T-helper 2 cell treated with Interferon-gamma antibody and Interleukin-4, amounts not matched to agents 5 μg/mL and 100 μg/mL, for 36 hours (primary cell): Measurements from ENCODE around the gene SLC5A10.
"Not testable (repeated sequence)": the region's sequence is repeated elsewhere in the genome, so short reads cannot be mapped to it uniquely, and the experiment has no call there.

Source experiments
- DNase-seq: peaks from one replicate; pipeline ENCODE4 v3.0.0; 2021; ENCODE audit warnings: low spot score
- H3K27ac Mint-ChIP-seq: one replicate; pipeline ENCODE4 v1.8.0; 2021; ENCODE audit warnings: mild to moderate bottlenecking, mixed read lengths
- H3K27me3 Mint-ChIP-seq: one replicate; pipeline ENCODE4 v1.8.0; 2021; ENCODE audit warnings: low read depth, mixed read lengths
- H3K36me3 Mint-ChIP-seq: one replicate; pipeline ENCODE4 v1.8.0; 2021; ENCODE audit warnings: low read depth, mixed read lengths
- H3K4me1 Mint-ChIP-seq: one replicate; pipeline ENCODE4 v1.8.0; 2021; ENCODE audit warnings: low read depth, mixed read lengths
- H3K4me3 Mint-ChIP-seq: one replicate; pipeline ENCODE4 v1.8.0; 2022; ENCODE audit warnings: mild to moderate bottlenecking, moderate library complexity, mixed read lengths
- H3K9me3 Mint-ChIP-seq: one replicate; pipeline ENCODE4 v1.8.0; 2021; ENCODE audit warnings: mixed read lengths

The SLC5A10 gene

DNA sequence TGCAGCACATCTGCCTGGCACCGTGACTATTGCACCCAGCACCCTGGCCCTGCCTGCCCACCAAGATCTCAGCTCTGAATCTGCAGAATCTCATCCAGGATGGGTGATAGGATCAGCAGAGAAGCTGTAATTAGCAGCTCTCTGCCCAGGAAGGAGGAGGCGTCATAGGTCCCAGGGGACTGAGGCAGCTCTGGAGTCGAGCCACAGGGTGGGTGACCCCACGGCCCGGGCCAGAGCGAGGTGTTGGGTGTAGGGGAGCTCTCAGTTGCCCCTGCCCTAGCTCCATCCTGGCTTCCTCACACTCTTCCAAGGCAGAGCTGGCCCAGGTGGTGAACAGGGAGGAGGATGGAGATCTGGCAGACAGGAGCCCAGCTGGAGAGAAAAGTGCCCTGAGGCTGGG is 70.8 kb downstream of the SLC5A10 start:
- no peak for DNase-seq
- H3K4me3 Mint-ChIP-seq, result no peak overlapping the region
- H3K27ac Mint-ChIP-seq, result no peak overlapping the region
- H3K4me1 Mint-ChIP-seq, result peaks cover 9% of the 10 kb centered on the region
- no peaks in the 10 kb centered on the region for H3K27me3 Mint-ChIP-seq
- H3K36me3 Mint-ChIP-seq, result peaks cover 28% of the 10 kb centered on the region
- H3K9me3 Mint-ChIP-seq, result no peaks in the 10 kb centered on the region

DNA sequence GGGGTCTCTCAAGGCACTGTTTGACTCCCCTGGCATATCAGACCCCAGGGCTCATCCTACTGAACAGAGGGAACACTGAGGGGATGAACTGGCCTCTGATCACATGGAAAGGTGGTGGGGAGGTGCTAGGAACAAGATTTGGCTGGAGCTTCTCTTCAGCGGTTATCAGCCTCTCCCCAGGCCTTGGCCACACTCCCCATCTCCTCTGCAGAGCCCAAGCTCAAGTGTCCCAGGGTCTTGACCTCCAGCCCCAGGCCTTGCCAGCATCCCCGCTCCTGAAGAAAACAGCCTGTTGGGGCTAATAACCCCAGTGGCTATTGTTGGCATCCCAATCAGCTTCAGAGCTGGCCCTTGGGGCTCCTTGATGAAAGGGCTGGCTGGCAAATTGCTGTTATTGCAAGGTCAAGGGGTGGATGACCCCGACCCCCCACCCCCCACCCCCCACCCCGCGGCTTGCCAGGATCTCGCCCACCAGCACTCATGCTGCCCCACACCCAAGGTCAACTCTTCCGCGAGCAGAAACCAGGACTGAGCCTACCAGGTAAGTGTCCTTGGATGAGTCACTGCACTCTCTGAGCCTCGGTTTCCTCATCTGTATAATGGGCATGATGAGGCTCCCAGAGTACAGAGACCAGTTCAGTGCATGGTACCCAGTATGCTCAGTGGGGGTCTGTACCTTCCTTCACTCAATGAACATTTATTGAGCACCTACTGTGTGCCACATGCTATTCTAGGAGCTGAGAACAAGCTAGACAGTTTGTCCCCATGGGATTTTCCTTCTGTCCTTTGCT is 71.4 kb downstream of the SLC5A10 start:
- H3K27me3 Mint-ChIP-seq, result no peaks in the 10 kb centered on the region
- H3K9me3 Mint-ChIP-seq, result no peaks in the 10 kb centered on the region
- no peak for DNase-seq
- H3K27ac Mint-ChIP-seq, result no peak overlapping the region
- H3K36me3 Mint-ChIP-seq, result peaks cover 28% of the 10 kb centered on the region
- peaks cover 9% of the 10 kb centered on the region for H3K4me1 Mint-ChIP-seq
- H3K4me3 Mint-ChIP-seq, result no peak overlapping the region

DNA sequence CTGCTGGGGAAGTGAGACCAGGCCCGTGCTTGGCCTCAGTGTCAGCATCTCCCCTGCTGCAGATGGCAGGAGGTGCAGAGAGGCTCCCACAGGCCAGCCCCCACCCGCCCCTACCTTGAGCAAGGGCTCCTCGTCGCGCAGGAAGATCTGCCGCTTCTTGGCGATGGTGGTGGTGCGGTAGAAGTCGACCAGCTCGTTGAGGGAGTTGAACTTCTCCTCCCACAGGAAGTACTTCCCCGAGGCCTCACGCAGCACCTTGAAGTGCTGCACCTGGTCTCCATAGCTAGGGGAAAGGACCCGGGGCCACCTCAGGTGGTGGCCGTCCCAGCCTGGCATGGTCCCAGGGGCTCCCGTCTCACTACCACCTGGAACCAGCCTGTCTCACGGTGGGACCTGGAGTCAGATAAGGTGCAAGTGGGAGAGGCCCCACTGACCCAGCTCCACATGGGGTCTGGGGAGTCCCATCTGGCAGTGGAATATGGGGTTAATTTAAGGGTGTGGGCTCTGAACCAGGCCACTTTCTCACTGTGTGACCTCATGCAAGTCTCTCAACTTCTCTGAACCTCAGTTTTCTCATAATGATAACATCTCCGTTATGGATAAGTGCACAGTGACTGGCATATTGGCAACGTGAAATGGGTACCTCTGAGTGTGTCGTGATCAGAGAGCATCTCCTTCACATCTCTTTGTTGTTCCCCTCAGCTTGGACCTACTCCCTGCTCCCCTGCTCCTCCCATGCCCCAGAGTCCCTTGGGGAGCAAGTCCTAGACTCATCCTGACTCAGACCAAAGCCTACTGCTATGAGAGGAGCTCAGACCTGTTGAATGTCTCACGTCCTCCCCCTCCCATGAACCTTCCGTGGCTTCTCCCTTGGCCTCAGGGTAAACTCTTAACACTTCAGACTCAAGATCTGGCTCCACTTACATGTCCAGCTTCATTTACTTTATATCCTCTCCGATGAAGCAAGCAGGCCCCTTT is 72.4 kb downstream of the SLC5A10 start:
- peaks cover 9% of the 10 kb centered on the region for H3K4me1 Mint-ChIP-seq
- no peaks in the 10 kb centered on the region for H3K27me3 Mint-ChIP-seq
- no peak overlapping the region for H3K4me3 Mint-ChIP-seq
- no peak for DNase-seq
- H3K27ac Mint-ChIP-seq, result peak overlapping the region; percentile 62
- peaks cover 28% of the 10 kb centered on the region for H3K36me3 Mint-ChIP-seq
- no peaks in the 10 kb centered on the region for H3K9me3 Mint-ChIP-seq

DNA sequence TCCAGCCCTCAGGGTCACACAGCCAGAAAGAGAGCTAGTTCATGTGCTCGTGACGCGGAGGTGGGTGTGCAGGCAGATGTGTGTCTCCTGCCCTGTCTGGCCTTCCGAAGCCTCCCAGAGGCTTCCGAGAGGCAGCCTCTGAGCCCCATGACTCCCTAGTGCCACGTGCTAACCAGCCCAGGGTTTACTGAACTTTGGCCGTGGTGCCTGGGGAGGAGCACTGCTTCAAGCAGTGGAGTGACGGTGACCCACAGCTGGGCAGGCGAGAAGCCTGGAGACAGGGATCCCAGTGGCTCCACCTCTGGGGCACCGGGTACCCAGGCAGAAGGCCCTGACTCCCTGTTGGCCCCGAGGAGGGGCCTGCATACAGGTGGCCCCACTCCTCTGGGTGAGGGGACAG is 76.7 kb downstream of the SLC5A10 start:
- not testable (repeated sequence) for H3K27me3 Mint-ChIP-seq, H3K4me3 Mint-ChIP-seq, DNase-seq, H3K27ac Mint-ChIP-seq, H3K4me1 Mint-ChIP-seq, H3K9me3 Mint-ChIP-seq
- peaks cover 12% of the 10 kb centered on the region for H3K36me3 Mint-ChIP-seq

DNA sequence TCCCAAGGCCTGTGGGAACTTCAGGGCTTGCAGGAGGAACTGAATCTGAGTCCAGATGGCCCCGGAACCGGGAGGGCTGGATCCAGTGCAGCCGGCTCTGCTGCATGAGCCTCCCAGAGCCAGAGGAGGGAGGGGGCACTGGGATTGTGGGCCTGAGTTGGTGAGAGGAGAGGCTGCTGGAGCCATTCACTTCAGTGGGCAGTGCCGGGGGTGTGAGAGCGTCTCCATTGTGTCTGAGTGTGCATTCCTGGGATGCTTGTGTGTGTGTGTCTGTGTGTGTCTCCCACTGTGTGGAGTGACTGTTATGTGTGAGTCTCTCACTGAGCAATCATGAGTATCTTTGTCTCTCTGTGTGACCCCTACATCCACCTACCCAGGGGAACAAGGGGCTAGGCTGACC is 77.8 kb downstream of the SLC5A10 start:
- H3K27me3 Mint-ChIP-seq, H3K36me3 Mint-ChIP-seq, H3K9me3 Mint-ChIP-seq, H3K4me1 Mint-ChIP-seq, H3K27ac Mint-ChIP-seq, DNase-seq, H3K4me3 Mint-ChIP-seq: not testable (repeated sequence)

DNA sequence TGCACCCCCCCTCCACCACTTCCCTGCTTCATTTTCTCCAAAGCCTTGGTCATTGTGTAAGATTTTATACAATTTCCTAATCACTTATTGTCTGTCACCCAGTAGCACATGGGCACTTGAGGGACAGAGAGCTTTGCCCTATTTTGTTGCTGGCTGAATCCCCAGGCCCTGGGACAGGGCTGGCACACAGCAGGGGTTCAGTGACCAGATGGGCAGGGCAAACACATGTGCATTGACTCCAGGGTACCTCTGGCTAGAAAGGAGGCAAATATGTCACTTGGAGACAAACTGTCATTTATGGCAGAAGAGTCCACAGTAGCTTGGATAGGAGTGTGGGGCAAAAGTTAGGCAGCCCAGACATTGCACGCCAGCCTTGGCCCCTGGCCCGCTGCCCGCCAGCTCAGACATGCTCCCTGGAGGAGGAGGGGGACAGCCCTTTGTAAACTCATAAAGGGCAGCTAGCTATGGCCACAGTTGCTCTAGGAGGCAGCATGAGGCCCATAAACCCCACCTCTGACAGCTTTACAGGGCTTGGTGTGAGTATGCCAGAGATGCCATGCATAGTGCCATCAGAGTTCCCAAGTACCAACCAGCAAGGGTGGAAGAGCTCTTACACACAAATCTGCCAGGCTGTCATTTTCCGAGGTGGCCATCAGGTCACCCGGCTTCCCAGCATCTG is 78.9 kb downstream of the SLC5A10 start:
- H3K9me3 Mint-ChIP-seq, H3K27ac Mint-ChIP-seq, H3K27me3 Mint-ChIP-seq, H3K4me3 Mint-ChIP-seq, H3K36me3 Mint-ChIP-seq, H3K4me1 Mint-ChIP-seq, DNase-seq: not testable (repeated sequence)

DNA sequence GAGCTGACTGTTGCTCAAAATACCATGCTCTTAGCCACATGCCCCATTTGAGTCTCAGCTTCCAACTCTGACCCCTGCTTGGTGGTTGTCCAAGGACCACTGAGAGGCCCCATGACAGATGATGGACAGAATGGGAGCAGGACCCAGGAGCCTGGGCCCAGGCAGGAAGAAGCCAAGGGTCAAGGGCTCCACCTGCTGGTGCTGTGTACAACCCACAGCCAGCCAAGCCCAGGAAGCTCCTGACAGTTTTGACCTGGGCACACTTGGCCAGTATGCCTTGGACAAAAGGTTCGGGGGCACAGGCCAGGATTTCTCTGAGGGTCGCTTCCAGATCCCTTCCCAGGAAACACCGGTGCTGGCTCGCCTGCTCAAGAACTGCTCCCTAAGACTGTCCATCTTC is 79.8 kb downstream of the SLC5A10 start:
- not testable (repeated sequence) for H3K4me1 Mint-ChIP-seq, H3K36me3 Mint-ChIP-seq, H3K9me3 Mint-ChIP-seq, H3K4me3 Mint-ChIP-seq, H3K27ac Mint-ChIP-seq, H3K27me3 Mint-ChIP-seq
- peak; percentile 27 for DNase-seq

DNA sequence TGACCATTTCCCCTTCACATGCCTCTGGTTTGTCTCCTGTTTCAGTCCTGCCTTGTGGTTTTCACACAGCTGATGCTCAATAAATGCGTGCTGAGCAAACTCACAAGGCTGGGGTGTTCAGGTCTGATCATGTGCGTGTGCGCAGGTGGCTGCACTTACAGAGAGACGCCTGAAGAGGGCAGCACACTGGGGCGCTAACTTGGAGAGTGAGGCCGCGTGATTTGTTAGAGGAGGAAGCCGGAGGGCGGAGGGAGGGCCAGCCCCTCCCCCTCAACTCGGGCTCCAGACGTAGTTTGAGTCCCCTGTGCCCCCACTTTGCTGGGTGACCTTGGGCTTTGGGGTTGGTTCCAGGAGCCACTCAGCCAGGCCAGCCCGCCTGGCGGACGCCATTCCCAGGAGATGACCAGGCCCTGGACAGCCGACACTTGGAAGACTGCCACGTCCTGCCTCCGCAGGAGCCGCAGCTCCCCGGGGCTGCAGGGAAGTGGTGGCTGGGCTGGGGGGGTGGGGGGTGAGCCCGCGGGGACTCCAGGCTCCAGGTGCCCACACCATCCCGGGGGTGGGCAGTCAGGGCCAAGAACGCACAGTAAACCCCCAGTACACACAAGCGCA is 80.5 kb downstream of the SLC5A10 start:
- not testable (repeated sequence) for H3K36me3 Mint-ChIP-seq, H3K4me3 Mint-ChIP-seq, H3K27ac Mint-ChIP-seq, DNase-seq, H3K9me3 Mint-ChIP-seq, H3K4me1 Mint-ChIP-seq, H3K27me3 Mint-ChIP-seq

DNA sequence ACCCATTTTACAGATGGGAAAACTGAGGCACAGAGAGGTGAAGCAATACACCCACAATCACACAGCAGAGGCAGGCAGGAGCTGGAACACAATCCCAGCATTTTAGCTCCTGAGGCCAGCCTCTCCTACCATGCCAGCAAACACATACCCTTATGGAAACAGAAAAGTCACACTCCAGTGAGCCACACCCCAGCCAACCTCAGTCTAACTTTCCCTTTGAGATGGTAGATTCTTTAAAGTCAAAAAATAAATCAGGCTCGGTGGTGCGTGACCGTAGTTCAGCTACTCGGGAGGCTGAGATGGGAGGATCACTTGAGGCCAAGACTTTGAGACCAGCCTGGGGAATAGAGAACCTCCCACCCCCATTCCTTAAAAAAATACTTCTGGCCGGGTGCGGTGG is 84.2 kb downstream of the SLC5A10 start:
- not testable (repeated sequence) for H3K36me3 Mint-ChIP-seq, DNase-seq, H3K4me3 Mint-ChIP-seq, H3K9me3 Mint-ChIP-seq, H3K27ac Mint-ChIP-seq, H3K27me3 Mint-ChIP-seq, H3K4me1 Mint-ChIP-seq

DNA sequence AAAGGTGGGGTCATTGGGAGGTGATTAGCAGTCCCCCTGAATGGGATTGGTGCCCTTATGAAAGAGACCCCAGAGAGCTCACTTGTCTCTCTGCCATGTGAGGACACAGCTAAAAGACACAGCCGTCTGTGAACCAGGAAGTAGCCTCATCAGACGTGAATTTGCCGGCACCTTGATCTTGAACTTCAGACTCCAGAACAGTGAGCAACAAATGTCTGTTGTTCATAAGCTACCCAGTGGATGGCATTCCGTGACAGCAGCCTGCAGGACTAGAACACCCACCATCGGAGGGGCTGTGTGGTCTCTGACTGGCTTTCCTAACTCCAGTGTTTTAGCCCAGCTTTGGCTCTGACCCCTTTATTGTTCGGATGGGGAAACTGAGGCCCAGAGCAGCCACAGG is 85.6 kb downstream of the SLC5A10 start:
- H3K4me1 Mint-ChIP-seq, DNase-seq, H3K27me3 Mint-ChIP-seq, H3K36me3 Mint-ChIP-seq, H3K9me3 Mint-ChIP-seq, H3K27ac Mint-ChIP-seq, H3K4me3 Mint-ChIP-seq: not testable (repeated sequence)

DNA sequence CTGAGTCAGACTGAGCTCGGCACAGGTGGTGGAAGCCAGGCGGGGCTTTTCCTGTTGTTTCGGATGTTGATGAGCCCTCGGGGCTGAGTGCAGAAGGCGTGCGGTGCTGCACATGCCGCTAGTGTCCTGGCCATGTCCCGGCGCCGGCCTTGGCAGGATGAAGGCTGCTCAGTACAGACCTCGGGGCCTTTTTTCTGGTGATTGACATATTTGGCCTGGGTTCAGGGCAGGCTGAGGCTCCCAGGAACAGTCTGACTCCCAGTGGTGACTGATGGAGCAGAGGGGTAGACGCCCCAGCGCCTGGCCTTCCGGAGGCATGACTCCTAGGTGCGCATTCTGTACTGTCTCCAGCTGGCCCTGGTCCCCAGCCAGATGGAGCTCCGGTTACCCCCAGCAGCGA is 86.0 kb downstream of the SLC5A10 start:
- not testable (repeated sequence) for H3K27ac Mint-ChIP-seq, H3K27me3 Mint-ChIP-seq, H3K36me3 Mint-ChIP-seq, H3K9me3 Mint-ChIP-seq, H3K4me3 Mint-ChIP-seq, DNase-seq, H3K4me1 Mint-ChIP-seq

DNA sequence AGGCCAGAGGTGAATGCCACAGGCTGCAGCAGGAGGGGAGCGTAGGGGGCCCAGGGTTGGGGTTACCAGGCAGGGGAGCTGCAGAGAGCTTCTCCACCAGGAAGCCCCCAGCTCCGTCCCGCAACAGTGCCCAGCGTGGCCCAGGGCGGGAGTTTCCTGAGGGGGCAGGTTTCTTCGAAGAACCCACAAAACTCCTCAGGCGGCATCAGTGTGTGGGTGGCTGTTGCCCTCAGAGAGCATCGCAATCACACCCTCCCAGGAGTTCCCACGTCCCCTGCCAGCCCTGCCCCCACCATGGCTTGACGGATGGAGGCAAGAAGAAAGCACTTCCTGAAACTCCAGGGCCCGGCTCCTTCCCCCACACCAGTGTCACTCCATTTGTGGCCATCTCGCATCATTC is 86.8 kb downstream of the SLC5A10 start:
- DNase-seq, H3K4me3 Mint-ChIP-seq, H3K27ac Mint-ChIP-seq, H3K36me3 Mint-ChIP-seq, H3K4me1 Mint-ChIP-seq, H3K9me3 Mint-ChIP-seq, H3K27me3 Mint-ChIP-seq: not testable (repeated sequence)

DNA sequence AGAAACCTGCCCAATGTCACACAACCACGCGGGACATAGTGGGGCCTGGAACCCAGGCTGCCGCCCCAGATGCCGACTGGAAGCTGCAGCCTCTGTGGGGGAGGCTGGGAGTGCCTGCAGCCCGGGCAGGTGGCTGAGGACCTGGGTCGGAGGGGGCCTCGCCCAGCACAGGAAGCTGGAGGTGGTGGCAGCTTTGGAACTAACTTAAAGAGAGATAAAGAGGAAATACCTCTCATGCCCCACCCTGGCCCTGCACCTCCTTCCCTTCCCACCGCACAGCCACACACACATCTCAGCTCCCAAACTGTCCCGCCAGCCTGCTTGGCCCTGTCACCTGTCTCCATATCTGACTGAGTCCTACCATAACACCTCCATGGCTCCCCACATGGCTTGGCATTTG is 88.4 kb downstream of the SLC5A10 start:
- not testable (repeated sequence) for H3K27ac Mint-ChIP-seq

DNA sequence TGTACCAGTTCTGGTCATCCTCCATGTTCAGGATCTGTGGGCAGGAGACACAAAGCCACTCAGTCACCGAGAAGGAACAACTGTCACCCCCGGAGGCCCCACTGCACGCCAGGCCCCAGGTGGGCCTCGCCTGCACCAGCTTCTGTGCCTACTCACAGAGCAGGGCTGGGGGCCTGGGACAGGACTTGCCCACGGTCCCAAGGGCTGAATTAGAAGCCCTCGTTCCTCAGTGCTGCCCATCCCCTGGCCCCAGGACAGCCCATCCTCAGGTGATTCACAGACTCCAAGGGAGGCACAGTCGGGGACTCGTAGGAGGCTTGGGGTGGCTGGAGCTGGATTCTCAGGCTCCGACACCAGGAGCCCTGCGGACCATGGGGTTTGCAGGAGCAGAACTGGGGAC is 89.9 kb downstream of the SLC5A10 start:
- H3K36me3 Mint-ChIP-seq, H3K4me1 Mint-ChIP-seq, H3K27ac Mint-ChIP-seq, DNase-seq, H3K4me3 Mint-ChIP-seq, H3K27me3 Mint-ChIP-seq, H3K9me3 Mint-ChIP-seq: not testable (repeated sequence)

More for the DNA sequence above, 88.4 kb downstream of the SLC5A10 start:
- H3K4me3 Mint-ChIP-seq, DNase-seq, H3K36me3 Mint-ChIP-seq, H3K4me1 Mint-ChIP-seq, H3K27me3 Mint-ChIP-seq, H3K9me3 Mint-ChIP-seq: not testable (repeated sequence)
